Activated CD4-positive, alpha-beta T cell treated with anti-CD3 and anti-CD28 coated beads, Interleukin-2, amount 10 ng/mL, durations not matched to agents 7 days and 5 days (primary cell): ENCODE measurements around the gene GRAMD1B. TPM values are rescaled to one million over a fixed set of nuclear protein-coding genes. Genes with fewer than 3 reads are reported as not detected.

Experiments
- CTCF ChIA-PET: fragments of 350-600 bp; sonication (Branson Sonifier 250); formaldehyde crosslinking; loops from one replicate; lab custom pipeline; 2021; ENCODE audit warnings: antibody characterized with exemption; lab: Charles Lee
- POLR2A ChIA-PET: fragments of 350-600 bp; sonication (Branson Sonifier 250); formaldehyde crosslinking; loops from one replicate; lab custom pipeline; 2021; ENCODE audit warnings: antibody characterized with exemption; lab: Charles Lee
- DNase-seq: peaks from one replicate; pipeline ENCODE4 v3.0.0-alpha.2; 2020
- H3K27ac Mint-ChIP-seq: one replicate; pipeline ENCODE4 v1.8.0; 2021; ENCODE audit warnings: mild to moderate bottlenecking, moderate library complexity, mixed read lengths
- H3K27me3 Mint-ChIP-seq: one replicate; pipeline ENCODE4 v1.8.0; 2021; ENCODE audit warnings: mixed read lengths
- H3K36me3 Mint-ChIP-seq: one replicate; pipeline ENCODE4 v1.8.0; 2021; ENCODE audit warnings: low read depth, mixed read lengths
- H3K4me1 Mint-ChIP-seq: one replicate; pipeline ENCODE4 v1.8.0; 2021; ENCODE audit warnings: mixed read lengths
- H3K4me3 Mint-ChIP-seq: one replicate; pipeline ENCODE4 v1.8.0; 2021; ENCODE audit warnings: mild to moderate bottlenecking, moderate library complexity, mixed read lengths
- H3K9me3 Mint-ChIP-seq: one replicate; pipeline ENCODE4 v1.8.0; 2021; ENCODE audit warnings: mixed read lengths
- total RNA-seq, 2 experiments: library from RNA; stranded (reverse); gene quantifications; one replicate each; pipeline ENCODE4 v1.2.3, GENCODE V29; 2021

The GRAMD1B gene
- total RNA-seq, 2 experiments from 2014 or later: 35.3 to 36.3 TPM

GRCh38 chr11:123576082-123576481 is 146.0 kb downstream of the GRAMD1B start:
- Mint-ChIP-seq H3K27me3 (no peaks in the 10 kb centered on the region), H3K4me1 (peaks cover 20% of the 10 kb centered on the region), H3K4me3 (no peak overlapping the region), H3K36me3 (no peaks in the 10 kb centered on the region), H3K9me3 (no peaks in the 10 kb centered on the region), H3K27ac (no peak overlapping the region)
- POLR2A ChIA-PET: no interaction called here
- CTCF ChIA-PET: interaction anchor here (1.2 kb wide), 2 partner anchors 15 to 259 kb away, joined by 3 to 4 read pairs; no protein-coding TSS in a partner anchor
- DNase-seq: no peak

GRCh38 chr11:123576501-123576900 is 146.4 kb downstream of the GRAMD1B start:
- H3K36me3 Mint-ChIP-seq: no peaks in the 10 kb centered on the region
- no peaks in the 10 kb centered on the region for H3K9me3 Mint-ChIP-seq
- H3K27ac Mint-ChIP-seq: no peak overlapping the region
- no peak overlapping the region for H3K4me3 Mint-ChIP-seq
- CTCF ChIA-PET: interaction anchor here (0.6 to 1.2 kb wide), 3 partner anchors 16 to 475 kb away, joined by 3 to 4 read pairs (median 3); no protein-coding TSS in a partner anchor
- peaks cover 21% of the 10 kb centered on the region for H3K4me1 Mint-ChIP-seq
- DNase-seq: no peak
- H3K27me3 Mint-ChIP-seq: no peaks in the 10 kb centered on the region
- POLR2A ChIA-PET: no interaction called here

- POLR2A ChIA-PET: no interaction called here
- peak; percentile 64 for DNase-seq
- CTCF ChIA-PET: interaction anchor here (0.6 to 1.2 kb wide), 3 partner anchors 16 to 475 kb away, joined by 3 to 4 read pairs (median 3); no protein-coding TSS in a partner anchor
- H3K4me3 Mint-ChIP-seq: no peak overlapping the region
- no peak overlapping the region for H3K27ac Mint-ChIP-seq
- H3K9me3 Mint-ChIP-seq: no peaks in the 10 kb centered on the region
- H3K36me3 Mint-ChIP-seq: no peaks in the 10 kb centered on the region
- no peaks in the 10 kb centered on the region for H3K27me3 Mint-ChIP-seq
- H3K4me1 Mint-ChIP-seq: peaks cover 21% of the 10 kb centered on the region
These were observed 147.1 kb downstream of the GRAMD1B start for GRCh38 chr11:123577081-123577598.

GRCh38 chr11:123578778-123579481 is 148.9 kb downstream of the GRAMD1B start:
- DNase-seq: no peak
- Mint-ChIP-seq H3K9me3 (no peaks in the 10 kb centered on the region), H3K27me3 (no peaks in the 10 kb centered on the region), H3K4me1 (peaks cover 27% of the 10 kb centered on the region), H3K36me3 (peaks cover 3% of the 10 kb centered on the region), H3K4me3 (no peak overlapping the region), H3K27ac (no peak overlapping the region)
- CTCF ChIA-PET: interaction anchor here (1.6 kb wide), 1 partner anchor 13 kb away, joined by 4 read pairs; no protein-coding TSS in a partner anchor
- POLR2A ChIA-PET: no interaction called here

- no peak overlapping the region for H3K4me3 Mint-ChIP-seq
- DNase-seq: no peak
- H3K36me3 Mint-ChIP-seq: peaks cover 3% of the 10 kb centered on the region
- CTCF ChIA-PET: interaction anchor here (1.1 to 1.8 kb wide), 4 partner anchors 11 to 152 kb away, joined by 3 to 12 read pairs (median 4); no protein-coding TSS in a partner anchor
- no peaks in the 10 kb centered on the region for H3K9me3 Mint-ChIP-seq
- no peaks in the 10 kb centered on the region for H3K27me3 Mint-ChIP-seq
- peak overlapping the region; percentile 52 for H3K27ac Mint-ChIP-seq
- peaks cover 28% of the 10 kb centered on the region for H3K4me1 Mint-ChIP-seq
- POLR2A ChIA-PET: no interaction called here
These were observed 149.4 kb downstream of the GRAMD1B start for GRCh38 chr11:123579482-123579812.

- ChIA-PET CTCF (interaction anchor here (0.6 to 1.8 kb wide), 12 partner anchors 10 to 1747 kb away, joined by 3 to 12 read pairs (median 3); no protein-coding TSS in a partner anchor), POLR2A (interaction anchor here (0.6 kb wide), 1 partner anchor 358 kb away, joined by 4 read pairs; no protein-coding TSS in a partner anchor)
- no peak overlapping the region for H3K27ac Mint-ChIP-seq
- peaks cover 3% of the 10 kb centered on the region for H3K36me3 Mint-ChIP-seq
- no peaks in the 10 kb centered on the region for H3K9me3 Mint-ChIP-seq
- peaks cover 27% of the 10 kb centered on the region for H3K4me1 Mint-ChIP-seq
- H3K4me3 Mint-ChIP-seq: no peak overlapping the region
- no peak for DNase-seq
- H3K27me3 Mint-ChIP-seq: no peaks in the 10 kb centered on the region
These were observed 150.1 kb downstream of the GRAMD1B start for GRCh38 chr11:123580137-123580536.

GRCh38 chr11:123580557-123581275 is 150.6 kb downstream of the GRAMD1B start:
- peaks cover 28% of the 10 kb centered on the region for H3K4me1 Mint-ChIP-seq
- H3K9me3 Mint-ChIP-seq: no peaks in the 10 kb centered on the region
- DNase-seq: peak; percentile 74
- ChIA-PET POLR2A (interaction anchor here (0.6 kb wide), 1 partner anchor 358 kb away, joined by 4 read pairs; no protein-coding TSS in a partner anchor), CTCF (interaction anchor here (0.6 to 1.8 kb wide), 15 partner anchors 10 to 1747 kb away, joined by 3 to 12 read pairs (median 3); no protein-coding TSS in a partner anchor)
- H3K36me3 Mint-ChIP-seq: peaks cover 3% of the 10 kb centered on the region
- peak overlapping the region; percentile 48 for H3K27ac Mint-ChIP-seq
- H3K4me3 Mint-ChIP-seq: no peak overlapping the region
- H3K27me3 Mint-ChIP-seq: no peaks in the 10 kb centered on the region

- peaks cover 3% of the 10 kb centered on the region for H3K36me3 Mint-ChIP-seq
- DNase-seq: no peak
- ChIA-PET POLR2A (no interaction called here), CTCF (interaction anchor here (1.5 to 1.6 kb wide), 2 partner anchors 174 to 425 kb away, joined by 3 to 6 read pairs; no protein-coding TSS in a partner anchor)
- peaks cover 22% of the 10 kb centered on the region for H3K4me1 Mint-ChIP-seq
- H3K9me3 Mint-ChIP-seq: no peaks in the 10 kb centered on the region
- H3K27ac Mint-ChIP-seq: no peak overlapping the region
- no peaks in the 10 kb centered on the region for H3K27me3 Mint-ChIP-seq
- H3K4me3 Mint-ChIP-seq: no peak overlapping the region
These were observed 151.8 kb downstream of the GRAMD1B start for GRCh38 chr11:123581651-123582399.

- no peak for DNase-seq
- no peaks in the 10 kb centered on the region for H3K9me3 Mint-ChIP-seq
- ChIA-PET CTCF (interaction anchor here (0.6 to 0.7 kb wide), 2 partner anchors 271 to 1554 kb away, joined by 3 read pairs; no protein-coding TSS in a partner anchor), POLR2A (no interaction called here)
- H3K27me3 Mint-ChIP-seq: no peaks in the 10 kb centered on the region
- H3K36me3 Mint-ChIP-seq: peaks cover 3% of the 10 kb centered on the region
- H3K27ac Mint-ChIP-seq: no peak overlapping the region
- no peak overlapping the region for H3K4me3 Mint-ChIP-seq
- peaks cover 19% of the 10 kb centered on the region for H3K4me1 Mint-ChIP-seq
These were observed 153.0 kb downstream of the GRAMD1B start for GRCh38 chr11:123582992-123583504.

GRCh38 chr11:123584186-123584585 is 154.1 kb downstream of the GRAMD1B start:
- no peaks in the 10 kb centered on the region for H3K9me3 Mint-ChIP-seq
- H3K4me3 Mint-ChIP-seq: no peak overlapping the region
- peaks cover 3% of the 10 kb centered on the region for H3K36me3 Mint-ChIP-seq
- peaks cover 19% of the 10 kb centered on the region for H3K4me1 Mint-ChIP-seq
- H3K27ac Mint-ChIP-seq: no peak overlapping the region
- DNase-seq: no peak
- CTCF ChIA-PET: no interaction called here
- H3K27me3 Mint-ChIP-seq: no peaks in the 10 kb centered on the region
- POLR2A ChIA-PET: no interaction called here

- H3K27me3 Mint-ChIP-seq: no peaks in the 10 kb centered on the region
- DNase-seq: no peak
- H3K4me1 Mint-ChIP-seq: peaks cover 19% of the 10 kb centered on the region
- no peak overlapping the region for H3K4me3 Mint-ChIP-seq
- H3K27ac Mint-ChIP-seq: no peak overlapping the region
- H3K9me3 Mint-ChIP-seq: no peaks in the 10 kb centered on the region
- ChIA-PET POLR2A (no interaction called here), CTCF (interaction anchor here (1.0 kb wide), 1 partner anchor 10 kb away, joined by 3 read pairs; no protein-coding TSS in a partner anchor)
- H3K36me3 Mint-ChIP-seq: peaks cover 3% of the 10 kb centered on the region
These were observed 154.7 kb downstream of the GRAMD1B start for GRCh38 chr11:123584737-123585136.

- no peak overlapping the region for H3K27ac Mint-ChIP-seq
- H3K36me3 Mint-ChIP-seq: peaks cover 3% of the 10 kb centered on the region
- no peaks in the 10 kb centered on the region for H3K27me3 Mint-ChIP-seq
- H3K9me3 Mint-ChIP-seq: no peaks in the 10 kb centered on the region
- H3K4me1 Mint-ChIP-seq: peaks cover 19% of the 10 kb centered on the region
- ChIA-PET CTCF (interaction anchor here (1.0 kb wide), 1 partner anchor 9 kb away, joined by 3 read pairs; no protein-coding TSS in a partner anchor), POLR2A (no interaction called here)
- H3K4me3 Mint-ChIP-seq: no peak overlapping the region
- no peak for DNase-seq
These were observed 155.1 kb downstream of the GRAMD1B start for GRCh38 chr11:123585206-123585605.
